H9 (cell line): ENCODE data around the gene CCDC78. TPM values are rescaled to one million over a fixed set of nuclear protein-coding genes. Genes with fewer than 3 reads are reported as not detected.

ENCODE experiments used
- DNase-seq: peaks from one replicate; pipeline ENCODE4 v3.0.0-alpha.2; 2017
- H2AFZ ChIP-seq: one replicate; pipeline ENCODE4 v1.6.1; 2013; ENCODE audit warnings: mild to moderate bottlenecking, low read length, control low read depth, moderate library complexity
- H2AK5ac ChIP-seq: 2 replicates; pipeline ENCODE4 v1.6.1; 2013; ENCODE audit warnings: low read length, control low read depth, mixed read lengths; ENCODE audit not compliant: insufficient read length
- H2BK120ac ChIP-seq: one replicate; pipeline ENCODE4 v1.6.1; 2013; ENCODE audit warnings: low read depth, mild to moderate bottlenecking, low read length, control low read depth, inconsistent platforms; ENCODE audit not compliant: poor library complexity, severe bottlenecking
- H2BK12ac ChIP-seq: 2 replicates; pipeline ENCODE4 v1.6.1; 2013; ENCODE audit warnings: low read length, control low read depth, mixed read lengths, low read depth; ENCODE audit not compliant: insufficient read length
- H2BK15ac ChIP-seq: 2 replicates; pipeline ENCODE4 v1.6.1; 2013; ENCODE audit warnings: low read depth, low read length, control low read depth
- H2BK20ac ChIP-seq: one replicate; pipeline ENCODE4 v1.6.1; 2013; ENCODE audit warnings: low read depth, mild to moderate bottlenecking, low read length, control low read depth, inconsistent platforms; ENCODE audit not compliant: poor library complexity, severe bottlenecking
- H2BK5ac ChIP-seq: 2 replicates; pipeline ENCODE4 v1.6.1; 2013; ENCODE audit warnings: low read length, control low read depth, mixed read lengths; ENCODE audit not compliant: insufficient read length
- H3K14ac ChIP-seq: 2 replicates; pipeline ENCODE4 v1.6.1; 2013; ENCODE audit warnings: low read length, control low read depth; ENCODE audit not compliant: insufficient read depth
- H3K18ac ChIP-seq: 2 replicates; pipeline ENCODE4 v1.6.1; 2013; ENCODE audit warnings: low read depth, mild to moderate bottlenecking, mixed read lengths, low read length, control low read depth; ENCODE audit not compliant: insufficient read length
- H3K23ac ChIP-seq: 2 replicates; pipeline ENCODE4 v1.6.1; 2013; ENCODE audit warnings: low read length, control low read depth, mixed read lengths, low read depth; ENCODE audit not compliant: insufficient read length
- H3K23me2 ChIP-seq: 2 replicates; pipeline ENCODE4 v1.6.1; 2013; ENCODE audit warnings: low read depth, mild to moderate bottlenecking, mixed read lengths, low read length, control low read depth; ENCODE audit not compliant: insufficient read length, poor library complexity, severe bottlenecking
- H3K27ac ChIP-seq: 2 replicates; pipeline ENCODE4 v1.5.1; 2013; ENCODE audit warnings: low read length, control low read depth, mixed read lengths, low read depth; ENCODE audit not compliant: insufficient read length
- H3K27me3 ChIP-seq: 2 replicates; pipeline ENCODE4 v1.6.1; 2013; ENCODE audit warnings: low read length, control low read depth, inconsistent platforms; ENCODE audit not compliant: insufficient read depth
- H3K4ac ChIP-seq: 2 replicates; pipeline ENCODE4 v1.6.1; 2013; ENCODE audit warnings: low read depth, mild to moderate bottlenecking, control low read depth, inconsistent platforms, low read length, moderate library complexity
- H3K4me1 ChIP-seq: 2 replicates; pipeline ENCODE4 v1.6.1; 2013; ENCODE audit warnings: low read length, control low read depth, inconsistent platforms; ENCODE audit not compliant: insufficient read depth
- H3K4me2 ChIP-seq: 2 replicates; pipeline ENCODE4 v1.6.1; 2013; ENCODE audit warnings: low read length, control low read depth, mixed read lengths; ENCODE audit not compliant: insufficient read length, insufficient read depth
- H3K56ac ChIP-seq: 2 replicates; pipeline ENCODE4 v1.6.1; 2013; ENCODE audit warnings: low read depth, mild to moderate bottlenecking, mixed read lengths, low read length, control low read depth; ENCODE audit not compliant: insufficient read length
- H3K79me1 ChIP-seq: 2 replicates; pipeline ENCODE4 v1.6.1; 2013; ENCODE audit warnings: low read depth, mild to moderate bottlenecking, moderate library complexity, low read length, control low read depth, inconsistent platforms; ENCODE audit not compliant: insufficient read depth, poor library complexity, severe bottlenecking
- H3K79me2 ChIP-seq: 2 replicates; pipeline ENCODE4 v1.6.1; 2013; ENCODE audit warnings: low read length, control low read depth, inconsistent platforms; ENCODE audit not compliant: insufficient read depth
- H3K9ac ChIP-seq: 2 replicates; pipeline ENCODE4 v1.6.1; 2013; ENCODE audit warnings: low read length, control low read depth, mixed read lengths; ENCODE audit not compliant: insufficient read length; ENCODE audit errors: extremely low read depth
- H3K9me3 ChIP-seq: one replicate; pipeline ENCODE4 v1.6.1; 2013; ENCODE audit warnings: low read depth, low read length, inconsistent platforms; ENCODE audit not compliant: control insufficient read depth
- H3T11ph ChIP-seq: one replicate; pipeline ENCODE4 v1.6.1; 2013; ENCODE audit warnings: mild to moderate bottlenecking, low read length, control low read depth, inconsistent platforms
- H4K20me1 ChIP-seq: one replicate; pipeline ENCODE4 v1.6.1; 2013; ENCODE audit not compliant: control insufficient read depth, insufficient read length, insufficient read depth
- H4K5ac ChIP-seq: 2 replicates; pipeline ENCODE4 v1.6.1; 2013; ENCODE audit warnings: low read depth, mild to moderate bottlenecking, mixed read lengths, low read length, control low read depth; ENCODE audit not compliant: insufficient read length
- H4K8ac ChIP-seq: replicated peaks from 2 replicates; pipeline ENCODE4 v1.6.1; 2013; ENCODE audit warnings: low read length, control low read depth, mixed read lengths, low read depth; ENCODE audit not compliant: insufficient read length
- H4K91ac ChIP-seq: 2 replicates; pipeline ENCODE4 v1.6.1; 2013; ENCODE audit warnings: low read depth, mild to moderate bottlenecking, moderate library complexity, mixed read lengths, low read length, control low read depth; ENCODE audit not compliant: insufficient read length
- H3K27ac Mint-ChIP-seq, 3 experiments: 2 replicates in 2 of 3; 3 replicates in 1 of 3; pipeline ENCODE4 v1.8.0; 2020 to 2021; ENCODE audit warnings: mixed read lengths in 3 of 3, mild to moderate bottlenecking in 1 of 3, moderate library complexity in 1 of 3
- H3K27me3 Mint-ChIP-seq: 2 replicates; pipeline ENCODE4 v1.8.0; 2021; ENCODE audit warnings: low read depth, mild to moderate bottlenecking, moderate library complexity, mixed read lengths
- H3K36me3 Mint-ChIP-seq, 3 experiments: 2 replicates in 2 of 3; 3 replicates in 1 of 3; pipeline ENCODE4 v1.8.0; 2020 to 2021; ENCODE audit warnings: low read depth in 3 of 3, mixed read lengths in 3 of 3; ENCODE audit not compliant: insufficient read depth in 1 of 3
- H3K4me1 Mint-ChIP-seq, 2 experiments: 2 replicates each; pipeline ENCODE4 v1.8.0; 2020; ENCODE audit warnings: mixed read lengths in 2 of 2
- H3K4me3 Mint-ChIP-seq, 2 experiments: 2 replicates in 1 of 2; 3 replicates in 1 of 2; pipeline ENCODE4 v1.8.0; 2020 to 2021; ENCODE audit warnings: mild to moderate bottlenecking in 2 of 2, mixed read lengths in 2 of 2, moderate library complexity in 1 of 2
- H3K9me3 Mint-ChIP-seq, 2 experiments: 2 replicates in 1 of 2; 3 replicates in 1 of 2; pipeline ENCODE4 v1.8.0; 2020; ENCODE audit warnings: mild to moderate bottlenecking in 2 of 2, mixed read lengths in 2 of 2, moderate library complexity in 1 of 2
- CTCF ChIP-seq: fragments of 200-600 bp; sonication (generic); conservative IDR thresholded peaks from 3 replicates; pipeline ENCODE4 v1.8.0; 2021; ENCODE audit warnings: antibody characterized with exemption, mild to moderate bottlenecking
- WGBS: extraction: QIAGEN DNeasy Blood & Tissue Kit; methylation state at CpG from one replicate; pipeline ENCODE4 v1.1.7; 2013; ENCODE audit warnings: missing lambda C conversion rate, low lambda C conversion rate, mixed read lengths; ENCODE audit not compliant: insufficient read length; ENCODE audit errors: extremely low coverage; 5-methylcytosine and 5-hydroxymethylcytosine counted together
- total RNA-seq: library from RNA; stranded (reverse); gene quantifications from 2 replicates; pipeline ENCODE4 v1.2.1, GENCODE V29; 2021

CCDC78 gene
- total RNA-seq, 1 experiment from 2014 or later: 12.1 TPM

GRCh38 chr16:724188-725040, 1.8 kb downstream of the CCDC78 start:
- TF ChIP-seq CTCF: no peak
- Histone ChIP-seq H3K4me1 (no peaks in the 10 kb centered on the region), H2BK120ac (no peak overlapping the region), H3K14ac (no peak overlapping the region; the same call in 1 of the 2 replicates), H3T11ph (no peak overlapping the region), H3K9me3 (no peaks in the 10 kb centered on the region), H3K4ac (no peak overlapping the region), H3K18ac (no peak overlapping the region), H2BK5ac (no peak overlapping the region), H3K23ac (no peak overlapping the region), H3K4me2 (no peak overlapping the region), H4K5ac (no peak overlapping the region), H2BK12ac (no peak overlapping the region), H2BK15ac (no peak overlapping the region), H4K8ac (no peak overlapping the region), H3K56ac (no peak overlapping the region), H3K27me3 (no peaks in the 10 kb centered on the region), H4K91ac (no peak overlapping the region), H2BK20ac (no peak overlapping the region), H4K20me1 (no peaks in the 10 kb centered on the region), H3K23me2 (peaks cover 13% of the 10 kb centered on the region), H2AFZ (no peak overlapping the region), H3K79me2 (no peaks in the 10 kb centered on the region), H2AK5ac (no peak overlapping the region), H3K27ac (no peak overlapping the region), H3K79me1 (no peaks in the 10 kb centered on the region), H3K9ac (no peak overlapping the region)
- no peak for DNase-seq
- no CpG with 5 or more reads among the region's 29 CpGs for WGBS
- H3K27me3 Mint-ChIP-seq: peaks cover 14% of the 10 kb centered on the region
- H3K4me1 Mint-ChIP-seq: peaks cover 5 to 10% of the 10 kb centered on the region in 2 experiments
- peaks cover 0 to 5% (median 3%) of the 10 kb centered on the region in 3 experiments; a peak in 1 of 7 replicates for H3K36me3 Mint-ChIP-seq
- H3K4me3 Mint-ChIP-seq: no peak overlapping the region
- H3K27ac Mint-ChIP-seq: no peak overlapping the region
- H3K9me3 Mint-ChIP-seq: no peaks in the 10 kb centered on the region
